HG03571 (cell line): ENCODE measurements around the gene TUBA1C.
"Not testable (repeated sequence)": the region's sequence is repeated elsewhere in the genome, so short reads cannot be mapped to it uniquely, and the experiment has no call there.

Experiments used
- ATAC-seq: cut with Tn5 transposase; IDR thresholded peaks from one replicate; pipeline ENCODE4 v1.9.1; 2021; ENCODE audit not compliant: unreplicated experiment

The TUBA1C gene

DNA sequence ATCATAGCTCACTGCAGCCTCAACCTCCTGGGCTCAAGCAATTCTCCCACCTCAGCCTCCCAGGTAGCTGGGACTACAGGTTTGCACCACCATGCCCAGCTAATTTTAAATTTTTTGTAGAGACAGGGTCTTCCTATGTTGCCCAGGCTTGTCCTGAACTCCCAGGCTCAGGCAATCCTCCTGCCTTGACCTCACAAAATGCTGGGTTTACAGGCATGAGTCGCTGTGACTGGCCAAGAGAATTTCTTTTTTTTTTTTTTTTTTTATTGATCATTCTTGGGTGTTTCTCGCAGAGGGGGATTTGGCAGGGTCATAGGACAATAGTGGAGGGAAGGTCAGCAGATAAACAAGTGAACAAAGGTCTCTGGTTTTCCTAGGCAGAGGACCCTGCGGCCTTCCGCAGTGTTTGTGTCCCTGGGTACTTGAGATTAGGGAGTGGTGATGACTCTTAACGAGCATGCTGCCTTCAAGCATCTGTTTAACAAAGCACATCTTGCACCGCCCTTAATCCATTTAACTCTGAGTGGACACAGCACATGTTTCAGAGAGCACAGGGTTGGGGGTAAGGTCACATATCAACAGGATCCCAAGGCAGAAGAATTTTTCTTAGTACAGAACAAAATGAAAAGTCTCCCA, 18.0 kb downstream of the TUBA1C start:
- ATAC-seq: not testable (repeated sequence)

DNA sequence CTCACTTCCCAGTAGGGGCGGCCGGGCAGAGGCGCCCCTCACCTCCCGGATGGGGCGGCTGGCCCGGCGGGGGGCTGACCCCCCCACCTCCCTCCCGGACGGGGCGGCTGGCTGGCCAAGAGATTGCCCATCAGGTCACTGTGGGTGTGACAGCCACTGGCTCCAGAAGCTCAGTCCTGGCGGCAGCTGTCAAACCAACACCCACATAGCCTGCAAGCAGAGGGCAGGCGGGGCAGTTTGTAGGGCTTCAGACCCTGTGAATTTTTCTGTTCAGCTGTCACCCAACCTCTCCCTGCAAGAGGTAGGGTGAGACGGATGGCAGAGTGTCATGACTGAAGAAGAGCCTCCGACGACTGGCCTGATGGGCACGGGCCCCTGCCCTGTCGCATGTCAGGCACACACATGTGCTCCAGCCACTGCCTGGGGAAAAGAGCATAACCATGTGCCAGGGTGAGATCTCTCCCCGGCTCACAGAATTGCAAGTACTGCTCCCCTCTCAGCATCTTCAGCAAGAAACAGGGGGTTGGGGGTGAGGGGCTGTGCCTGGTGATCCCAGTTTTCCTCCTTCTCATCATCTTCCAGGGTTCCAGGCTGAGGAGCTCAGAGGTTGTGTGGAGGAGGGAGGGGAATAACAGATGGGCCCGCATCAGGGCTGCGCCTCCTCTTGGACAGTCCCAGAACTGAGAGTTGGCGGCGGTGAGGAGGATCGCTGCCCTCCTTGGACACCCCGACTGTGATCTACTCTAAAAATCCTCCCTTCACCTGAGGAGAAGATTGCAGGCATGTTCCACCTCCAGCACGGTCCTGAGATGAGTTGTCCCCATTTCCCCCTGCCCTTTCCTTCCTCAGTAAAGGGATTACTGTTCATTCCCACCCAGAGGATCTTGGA, 18.9 kb downstream of the TUBA1C start:
- no peak for ATAC-seq

DNA sequence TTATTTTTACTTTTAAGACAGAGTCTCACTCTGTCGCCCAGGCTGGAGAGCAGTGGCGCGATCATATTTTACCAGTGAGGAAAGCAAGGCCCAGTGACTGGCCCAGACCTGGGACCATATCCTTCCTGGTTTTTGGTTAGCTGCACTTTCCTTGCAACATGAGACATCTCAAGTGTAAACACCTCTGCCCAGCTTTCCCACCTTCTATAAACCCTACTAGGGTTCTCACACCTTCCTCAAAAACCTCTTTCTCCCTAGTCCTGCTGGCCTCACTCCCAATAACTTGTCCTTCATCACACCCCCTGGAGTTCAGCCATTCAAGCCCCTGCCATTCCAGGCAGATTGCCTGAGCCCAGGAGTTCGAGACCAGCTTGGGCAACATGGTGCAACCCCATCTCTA, 19.8 kb downstream of the TUBA1C start:
- ATAC-seq: no peak

DNA sequence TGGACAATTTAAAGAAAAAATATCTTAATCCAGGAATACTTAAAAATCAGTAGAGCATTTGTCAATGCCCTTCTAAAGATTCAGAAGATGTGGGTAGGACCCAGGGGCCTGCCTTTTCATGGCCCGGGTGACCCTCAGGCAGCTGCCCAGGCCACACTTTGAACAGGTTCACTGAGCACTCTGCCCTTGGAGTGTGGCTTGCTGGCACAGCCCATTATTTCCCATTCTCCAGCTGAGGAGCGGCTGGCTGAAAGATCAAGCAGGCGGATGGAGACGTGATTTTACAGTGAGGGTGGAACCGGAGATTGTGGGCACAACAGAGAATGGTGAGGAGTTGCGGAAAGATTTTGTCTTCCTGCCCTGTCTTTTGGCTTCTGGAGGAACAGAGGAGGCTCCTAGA, 23.0 kb downstream of the TUBA1C start:
- ATAC-seq: no peak

DNA sequence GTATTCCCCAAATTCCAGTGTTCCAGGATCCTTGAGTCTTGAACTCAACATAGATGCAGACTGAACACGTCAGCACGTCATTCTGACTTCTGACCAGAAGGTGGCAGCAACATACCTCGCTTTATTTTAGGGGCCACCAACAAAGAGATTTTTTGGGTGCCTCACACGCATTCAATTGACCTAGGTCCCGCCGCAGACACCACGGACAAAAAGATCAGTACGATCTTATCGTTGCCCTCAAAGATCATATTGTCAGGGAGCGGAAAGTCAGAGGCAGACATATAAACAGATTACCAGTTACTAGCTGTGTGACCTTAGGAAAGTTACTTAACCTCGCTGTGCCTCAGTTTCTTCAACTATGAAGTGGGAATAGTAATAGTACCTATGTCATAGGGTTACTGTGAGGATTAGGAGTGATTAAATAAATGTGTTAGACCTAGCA, 23.6 kb downstream of the TUBA1C start:
- ATAC-seq: no peak

DNA sequence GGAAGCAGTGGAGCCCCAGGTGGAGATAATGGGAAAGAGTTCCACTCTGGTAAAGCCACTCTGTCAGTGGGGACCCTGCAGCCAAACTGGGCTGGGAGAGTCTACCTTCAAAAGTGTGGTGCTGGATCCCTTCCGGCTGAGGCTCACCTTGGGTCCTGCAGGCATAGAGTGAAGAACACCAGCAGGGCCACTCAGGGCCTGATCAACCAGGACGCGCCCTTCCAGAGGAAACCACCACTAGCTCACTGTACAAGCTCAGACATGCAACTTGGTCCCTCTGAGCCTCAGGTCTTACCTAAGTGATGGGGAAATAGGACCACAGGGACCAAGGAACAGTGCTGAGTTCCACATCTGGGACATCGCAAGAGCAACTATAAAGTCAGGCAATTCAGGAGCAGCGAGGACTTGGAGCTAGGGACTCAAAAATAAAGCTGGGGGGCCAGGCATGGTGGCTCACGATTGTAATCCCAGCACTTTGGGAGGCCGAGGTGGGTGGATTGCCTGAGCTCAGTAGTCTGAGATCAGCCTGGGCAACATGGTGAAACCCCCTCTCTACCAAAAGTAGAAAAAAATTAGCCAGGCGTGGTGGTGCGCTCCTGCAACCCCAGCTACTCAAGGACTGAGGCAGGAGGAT, 24.2 kb downstream of the TUBA1C start:
- no peak for ATAC-seq

DNA sequence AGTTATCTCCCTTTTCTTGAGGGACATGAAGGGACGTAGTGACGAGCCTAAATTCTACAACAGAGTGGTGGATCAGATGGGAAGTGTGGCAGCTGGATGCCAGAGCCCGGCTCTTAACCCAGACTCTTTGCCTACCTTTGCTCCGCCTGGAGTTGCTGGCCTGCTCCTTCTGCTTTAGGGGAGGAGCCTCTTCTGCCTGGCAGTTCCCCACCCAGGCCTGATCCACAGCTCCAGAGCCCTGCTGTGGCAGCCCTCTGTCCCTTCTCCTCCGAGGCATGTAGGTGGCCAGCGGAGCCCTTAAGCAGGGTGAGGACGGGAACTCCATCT, 27.8 kb downstream of the TUBA1C start:
- no peak for ATAC-seq

DNA sequence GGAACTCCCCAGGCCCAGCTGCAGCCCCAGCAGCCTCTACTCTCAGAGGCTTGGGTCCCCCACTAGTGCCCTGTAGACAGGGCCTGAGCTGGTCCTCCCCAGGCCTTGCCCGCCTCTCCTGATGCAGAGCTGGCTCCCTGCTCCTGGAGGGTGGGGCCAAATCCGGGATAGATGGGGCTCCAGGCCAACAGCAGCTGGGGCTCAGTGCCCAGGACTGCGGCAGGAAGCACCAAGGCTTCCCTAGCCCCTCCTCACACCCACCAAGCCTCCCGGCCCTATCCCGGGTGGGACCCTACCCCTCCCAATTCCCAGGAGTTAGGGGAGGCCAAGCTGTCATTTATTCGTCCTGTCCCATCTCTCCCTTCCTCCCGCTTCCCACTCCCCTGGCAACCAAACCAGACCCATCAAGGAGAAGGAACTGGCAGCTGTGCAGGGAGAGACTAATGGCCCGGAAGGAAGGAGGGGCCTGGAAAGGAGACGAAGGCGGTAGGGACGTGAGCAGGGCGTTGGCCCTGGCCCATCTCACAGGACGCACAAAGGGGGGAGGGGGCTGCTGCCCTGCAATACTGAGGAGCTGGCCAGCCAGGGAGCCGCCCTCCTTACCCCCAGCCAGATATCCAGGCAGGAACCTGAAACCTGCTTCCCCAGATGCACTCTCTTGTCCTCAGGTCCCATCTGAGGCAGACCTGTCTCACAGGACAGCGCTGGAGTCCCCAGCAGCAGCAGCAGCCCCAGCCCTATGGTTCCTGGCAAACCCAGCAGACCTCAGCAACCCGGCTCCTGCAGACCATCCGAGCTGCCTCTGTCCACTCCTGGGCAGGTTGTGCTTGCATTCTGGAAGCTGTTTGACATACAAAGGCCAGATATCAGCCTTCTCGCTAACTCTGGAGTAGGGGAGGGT, 28.4 kb downstream of the TUBA1C start:
- no peak for ATAC-seq

DNA sequence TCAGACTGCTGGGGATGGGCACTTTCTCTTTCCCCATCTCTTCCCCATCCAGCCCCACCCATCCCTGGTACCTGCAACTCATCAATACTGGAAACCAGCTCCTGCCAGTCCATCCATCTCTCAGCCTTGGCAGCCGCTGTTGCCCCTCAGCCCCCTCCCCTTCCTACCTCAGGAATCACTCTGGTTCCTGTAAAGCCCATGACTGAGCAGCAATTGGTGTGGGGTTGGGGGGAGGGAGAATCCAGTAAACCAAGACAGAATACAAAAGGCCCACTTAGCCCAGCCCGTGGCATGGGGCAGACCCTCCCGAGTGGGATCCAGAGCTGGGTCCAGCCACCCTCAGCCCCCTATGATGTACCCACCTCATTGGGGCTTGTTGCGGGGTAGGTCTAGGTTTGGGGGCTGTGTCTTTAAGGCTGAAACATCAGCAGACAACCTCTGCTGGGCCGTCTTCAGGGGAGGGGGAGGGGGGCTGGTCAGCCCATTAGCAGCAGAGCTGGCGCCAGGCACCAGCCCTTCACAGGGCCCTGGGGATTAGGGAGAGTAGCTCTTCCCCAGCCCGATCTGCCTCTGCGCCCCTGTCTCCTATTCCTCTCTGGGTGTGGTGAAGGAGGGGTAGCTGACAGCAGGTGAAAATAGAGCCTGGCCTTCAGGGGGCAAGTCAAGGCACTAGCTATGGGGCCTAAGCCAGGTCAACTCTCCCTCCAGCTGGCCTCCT, 29.4 kb downstream of the TUBA1C start:
- ATAC-seq: no peak

DNA sequence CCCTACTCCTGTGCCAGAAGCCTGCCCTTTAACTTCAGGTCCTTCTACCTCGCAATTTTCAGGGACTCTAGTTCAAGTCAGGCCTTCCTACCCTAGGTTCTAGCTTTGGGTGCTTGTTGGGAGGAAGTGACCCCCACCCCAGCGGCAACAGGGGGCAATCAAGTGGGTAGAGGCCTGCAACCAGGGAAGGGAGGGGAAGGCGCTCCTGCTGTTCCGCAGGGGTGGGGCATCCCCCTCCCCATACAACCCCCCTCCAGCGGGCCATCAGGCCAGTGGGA, 29.9 kb downstream of the TUBA1C start:
- no peak for ATAC-seq

DNA sequence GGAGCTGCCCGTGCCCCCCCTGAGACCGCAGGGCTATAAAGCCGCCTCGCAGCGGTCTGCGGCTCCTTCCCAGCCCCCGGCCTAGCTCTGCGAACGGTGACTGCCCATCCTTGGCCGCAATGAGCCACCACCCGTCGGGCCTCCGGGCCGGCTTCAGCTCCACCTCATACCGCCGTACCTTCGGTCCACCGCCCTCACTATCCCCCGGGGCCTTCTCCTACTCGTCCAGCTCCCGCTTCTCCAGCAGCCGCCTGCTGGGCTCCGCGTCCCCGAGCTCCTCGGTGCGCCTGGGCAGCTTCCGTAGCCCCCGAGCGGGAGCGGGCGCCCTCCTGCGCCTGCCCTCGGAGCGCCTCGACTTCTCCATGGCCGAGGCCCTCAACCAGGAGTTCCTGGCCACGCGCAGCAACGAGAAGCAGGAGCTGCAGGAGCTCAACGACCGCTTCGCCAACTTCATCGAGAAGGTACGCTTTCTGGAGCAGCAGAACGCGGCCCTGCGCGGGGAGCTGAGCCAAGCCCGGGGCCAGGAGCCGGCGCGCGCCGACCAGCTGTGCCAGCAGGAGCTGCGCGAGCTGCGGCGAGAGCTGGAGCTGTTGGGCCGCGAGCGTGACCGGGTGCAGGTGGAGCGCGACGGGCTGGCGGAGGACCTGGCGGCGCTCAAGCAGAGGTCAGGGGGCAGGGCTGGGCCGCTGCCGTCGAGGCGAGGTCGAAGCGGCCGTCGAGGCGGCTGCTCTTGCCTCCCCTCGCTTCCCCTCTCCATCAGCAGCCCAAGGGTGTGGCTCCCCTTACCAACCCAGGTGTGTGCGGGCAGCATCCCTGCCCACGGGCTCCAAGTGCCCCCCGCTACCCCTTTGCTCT, 30.4 kb downstream of the TUBA1C start, which contains the start of gene PRPH:
Gene PRPH (plus strand): TSS at position 66 of the 855 bp plus-strand sequence. CDS start 54 bp downstream, at position 120.
- no peak for ATAC-seq

DNA sequence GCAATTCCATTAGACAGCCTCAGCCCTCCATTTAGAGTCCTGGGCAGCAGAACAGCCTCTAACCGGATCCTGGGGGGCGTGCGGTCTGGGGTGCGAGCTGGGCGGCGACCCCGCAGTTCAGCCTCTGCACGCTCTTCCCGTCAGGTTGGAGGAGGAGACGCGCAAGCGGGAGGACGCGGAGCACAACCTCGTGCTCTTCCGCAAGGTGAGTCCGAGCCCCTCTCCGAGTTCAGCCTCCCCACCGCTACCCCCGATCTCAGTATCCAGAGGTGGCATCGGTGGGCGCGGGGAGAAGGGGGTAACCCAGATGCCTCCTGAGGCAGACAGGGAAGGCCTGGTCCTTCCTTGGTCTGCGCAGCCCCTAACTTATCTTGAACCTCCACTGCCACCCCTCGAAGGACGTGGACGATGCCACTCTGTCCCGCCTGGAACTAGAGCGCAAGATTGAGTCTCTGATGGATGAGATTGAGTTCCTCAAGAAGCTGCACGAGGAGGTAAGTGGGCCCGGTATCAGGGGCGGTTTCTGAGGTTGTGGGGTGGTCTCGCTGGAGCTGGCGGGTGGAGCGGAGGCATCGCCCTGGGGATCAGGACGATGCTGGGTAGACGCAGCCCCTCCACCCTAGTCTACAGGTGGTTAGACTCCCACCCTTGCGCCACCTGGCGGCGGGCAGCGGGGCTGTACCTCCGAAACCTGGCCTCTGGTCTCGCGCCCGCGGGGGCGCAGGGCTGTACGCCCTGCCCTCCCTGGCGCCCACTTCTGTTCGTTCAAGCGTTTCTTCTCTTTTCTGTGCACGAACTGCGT, 31.4 kb downstream of the TUBA1C start:
- no peak for ATAC-seq

DNA sequence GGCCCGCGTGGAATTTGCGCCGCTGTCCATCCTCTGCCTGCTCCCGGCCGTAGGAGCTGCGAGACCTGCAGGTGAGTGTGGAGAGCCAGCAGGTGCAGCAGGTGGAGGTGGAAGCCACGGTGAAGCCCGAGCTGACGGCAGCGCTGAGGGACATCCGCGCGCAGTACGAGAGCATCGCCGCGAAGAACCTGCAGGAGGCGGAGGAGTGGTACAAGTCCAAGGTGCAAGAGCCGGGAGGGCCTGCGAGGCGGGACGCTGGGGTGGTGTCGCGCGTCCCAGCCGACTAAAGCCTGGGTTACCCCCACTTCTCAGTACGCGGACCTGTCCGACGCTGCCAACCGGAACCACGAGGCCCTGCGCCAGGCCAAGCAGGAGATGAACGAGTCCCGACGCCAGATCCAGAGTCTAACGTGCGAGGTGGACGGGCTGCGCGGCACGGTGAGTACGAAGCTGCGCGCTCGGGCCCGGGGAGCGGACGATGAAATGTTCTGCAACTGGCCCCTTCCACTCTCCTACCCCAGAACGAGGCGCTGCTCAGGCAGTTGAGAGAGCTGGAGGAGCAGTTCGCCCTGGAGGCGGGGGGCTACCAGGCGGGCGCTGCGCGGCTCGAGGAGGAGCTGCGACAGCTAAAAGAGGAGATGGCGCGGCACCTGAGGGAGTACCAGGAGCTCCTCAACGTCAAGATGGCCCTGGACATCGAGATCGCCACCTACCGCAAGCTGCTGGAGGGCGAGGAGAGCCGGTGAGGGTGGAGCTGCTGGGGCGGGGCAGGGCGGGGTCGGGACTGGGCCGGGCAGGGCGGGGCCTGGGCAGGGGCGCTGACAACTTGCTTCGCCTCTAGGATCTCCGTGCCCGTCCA, 32.2 kb downstream of the TUBA1C start:
- ATAC-seq: no peak

DNA sequence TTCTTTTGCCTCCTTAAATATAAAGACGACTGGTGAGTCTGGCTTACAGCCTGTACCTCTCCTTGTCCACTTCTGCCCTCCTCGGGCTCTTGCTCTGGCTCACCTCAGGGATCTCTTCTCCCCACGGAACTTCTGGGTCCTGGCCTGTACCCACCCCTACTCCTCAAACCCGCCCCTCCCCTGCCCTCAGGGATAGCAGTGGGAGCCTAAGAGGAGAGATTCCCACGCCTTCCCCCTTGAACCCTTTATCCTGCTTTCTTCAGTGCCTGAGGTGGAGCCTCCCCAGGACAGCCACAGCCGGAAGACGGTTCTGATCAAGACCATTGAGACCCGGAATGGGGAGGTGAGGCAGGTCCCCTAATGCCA, 32.8 kb downstream of the TUBA1C start:
- no peak for ATAC-seq

DNA sequence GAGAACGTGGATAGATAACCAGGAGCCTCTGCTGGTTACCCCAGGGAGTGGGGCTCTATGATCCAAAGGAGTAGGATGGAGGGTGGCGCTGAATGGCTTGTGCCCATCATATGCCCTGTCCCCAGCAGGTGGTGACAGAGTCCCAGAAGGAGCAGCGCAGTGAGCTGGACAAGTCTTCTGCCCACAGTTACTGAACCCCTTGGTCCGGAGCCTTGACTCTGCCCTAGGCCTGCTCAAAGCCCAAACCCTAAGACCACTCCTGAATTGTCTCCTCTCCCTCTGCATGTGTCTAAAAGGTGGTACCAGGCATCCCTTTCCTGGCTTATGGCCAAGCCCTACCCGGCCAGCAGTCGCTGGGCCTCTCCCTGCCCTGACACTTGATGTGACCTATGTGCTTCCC, 33.3 kb downstream of the TUBA1C start:
- no peak for ATAC-seq

DNA sequence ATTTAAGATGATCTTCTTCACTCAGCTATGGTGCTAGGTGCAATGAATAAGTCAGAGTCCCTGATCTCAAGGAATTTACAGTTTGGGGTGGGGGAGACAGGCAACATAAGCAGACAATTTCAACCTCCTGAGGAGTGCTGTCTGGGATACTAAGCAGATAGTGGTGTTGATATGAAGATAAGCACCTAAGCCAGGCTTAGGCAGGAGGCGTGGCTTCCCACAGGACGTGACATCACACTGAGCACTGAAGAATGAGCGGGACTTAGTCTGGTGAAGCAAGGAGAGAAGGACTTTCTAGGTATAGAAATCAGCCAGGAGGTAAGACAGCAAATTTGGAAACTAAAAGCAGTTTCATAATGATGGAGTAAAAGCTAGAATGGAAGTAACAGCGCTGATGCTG, 36.9 kb downstream of the TUBA1C start:
- ATAC-seq: no peak

DNA sequence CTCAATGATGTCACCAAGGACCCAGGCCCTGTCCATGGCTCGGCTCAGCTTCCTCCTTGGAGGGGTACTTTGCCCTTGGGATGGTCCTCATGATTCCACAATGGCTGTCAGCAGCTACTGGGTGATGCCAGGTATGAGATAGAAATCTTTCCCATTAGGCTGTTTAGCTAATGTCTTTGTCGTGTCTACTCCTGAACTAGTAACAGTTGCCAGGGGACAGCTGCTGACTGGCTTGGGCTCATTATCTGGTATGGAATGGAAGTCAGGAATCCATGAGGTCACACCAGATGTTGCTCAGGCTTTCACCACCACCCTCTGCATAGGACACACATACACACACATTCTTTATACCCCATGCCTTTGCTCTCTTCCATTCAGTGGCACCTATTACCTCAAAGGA, 39.3 kb downstream of the TUBA1C start:
- ATAC-seq: no peak
